Muscle layer of colon (tissue), 2 donors: ENCODE results near the gene CAPN11.
A peak's percentile ranks its signal among the peaks of the same experiment; 100 is the strongest.

Experiments
- H3K27ac ChIP-seq: one replicate; pipeline ENCODE4 v1.7.0; 2013; ENCODE audit warnings: low read depth, mild to moderate bottlenecking, low read length, moderate library complexity
- H3K27me3 ChIP-seq, 2 donors: one replicate each; pipeline ENCODE4 v1.7.0; 2013; ENCODE audit warnings: low read length in 2 of 2, mild to moderate bottlenecking in 2 of 2; ENCODE audit not compliant: insufficient read depth in 2 of 2, control insufficient read depth in 1 of 2
- H3K36me3 ChIP-seq: one replicate; pipeline ENCODE4 v1.7.0; 2013; ENCODE audit warnings: mild to moderate bottlenecking, low read length; ENCODE audit not compliant: insufficient read depth
- H3K4me1 ChIP-seq: one replicate; pipeline ENCODE4 v1.7.0; 2013; ENCODE audit warnings: mild to moderate bottlenecking, low read length; ENCODE audit not compliant: insufficient read depth
- H3K4me3 ChIP-seq, 2 donors: one replicate each; pipeline ENCODE4 v1.7.0; 2013; ENCODE audit warnings: low read length in 2 of 2, low read depth in 1 of 2, mild to moderate bottlenecking in 1 of 2, moderate library complexity in 1 of 2
- H3K9ac ChIP-seq: one replicate; pipeline ENCODE4 v1.7.0; 2013; ENCODE audit warnings: low read length
- H3K9me3 ChIP-seq: one replicate; pipeline ENCODE4 v1.7.0; 2013; ENCODE audit warnings: mild to moderate bottlenecking, low read length
- donor health status: abdominal sarcoma.
- donor health status: Adenocarcinoma of cecum.

CAPN11 gene

DNA sequence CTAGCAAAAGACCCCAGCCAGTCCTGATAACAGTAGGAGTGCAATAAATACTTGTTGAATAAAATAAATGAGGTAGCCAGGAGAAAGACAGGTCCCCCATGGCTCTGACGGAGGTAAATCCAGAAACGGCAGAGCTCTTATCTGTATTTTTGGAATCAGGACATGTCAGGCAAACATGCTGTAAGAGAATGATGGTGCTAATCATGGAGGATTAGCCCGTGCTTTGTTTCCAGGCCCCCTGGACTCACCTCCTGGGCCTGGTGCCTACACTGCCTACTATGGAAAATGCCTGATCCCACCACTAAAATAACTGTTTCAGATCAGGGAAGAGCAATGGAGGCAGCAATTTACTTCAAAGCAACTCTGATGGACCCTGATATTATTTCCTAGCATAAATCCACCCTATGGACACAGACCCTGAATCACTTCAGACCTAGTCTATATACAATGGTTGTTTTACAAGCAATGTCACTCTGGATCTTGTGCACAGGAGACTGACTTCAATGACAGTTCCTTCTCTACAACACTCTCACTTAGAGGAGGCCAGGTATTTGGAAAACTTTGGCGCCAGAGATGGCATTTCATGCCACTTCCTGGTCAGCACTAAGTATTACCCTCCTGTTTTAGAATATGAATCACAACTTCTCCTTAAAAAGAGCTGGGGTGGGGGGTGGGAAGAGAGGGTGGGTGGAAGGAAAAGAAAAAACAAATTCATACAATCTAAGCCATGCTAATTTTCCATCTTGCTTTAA is 37.8 kb upstream of the CAPN11 start:
- no peaks in the 10 kb centered on the region for H3K9me3 ChIP-seq
- H3K27ac ChIP-seq, result no peak overlapping the region
- H3K9ac ChIP-seq, result no peak overlapping the region
- H3K36me3 ChIP-seq, result no peaks in the 10 kb centered on the region
- H3K27me3 ChIP-seq, result no peaks in the 10 kb centered on the region
- H3K4me1 ChIP-seq, result peaks cover 61% of the 10 kb centered on the region
- H3K4me3 ChIP-seq, result no peak overlapping the region

DNA sequence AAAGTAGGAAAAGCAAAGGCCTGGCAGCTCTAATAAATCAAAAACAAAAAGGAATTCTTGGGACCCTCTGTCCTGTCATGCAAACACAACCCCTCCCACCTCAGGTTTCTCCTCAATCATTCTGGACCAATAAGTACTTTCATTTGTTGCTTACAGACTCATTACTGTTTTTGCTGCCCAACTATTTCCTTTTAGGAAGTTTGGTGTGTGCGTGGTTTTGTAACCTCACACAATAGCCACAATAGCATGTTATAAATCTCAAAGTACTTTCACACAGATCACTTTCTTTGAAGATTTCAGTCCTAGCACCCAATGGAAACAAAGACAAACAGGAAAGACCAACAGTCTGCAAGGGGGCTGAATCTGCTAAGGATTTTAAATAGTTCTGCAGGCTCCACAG is 35.8 kb upstream of the CAPN11 start:
- Histone ChIP-seq H3K9ac (no peak overlapping the region), H3K4me3 (no peak overlapping the region), H3K4me1 (peaks cover 53% of the 10 kb centered on the region), H3K27ac (peak overlapping the region; percentile 6), H3K27me3 (no peaks in the 10 kb centered on the region), H3K36me3 (no peaks in the 10 kb centered on the region), H3K9me3 (no peaks in the 10 kb centered on the region)

DNA sequence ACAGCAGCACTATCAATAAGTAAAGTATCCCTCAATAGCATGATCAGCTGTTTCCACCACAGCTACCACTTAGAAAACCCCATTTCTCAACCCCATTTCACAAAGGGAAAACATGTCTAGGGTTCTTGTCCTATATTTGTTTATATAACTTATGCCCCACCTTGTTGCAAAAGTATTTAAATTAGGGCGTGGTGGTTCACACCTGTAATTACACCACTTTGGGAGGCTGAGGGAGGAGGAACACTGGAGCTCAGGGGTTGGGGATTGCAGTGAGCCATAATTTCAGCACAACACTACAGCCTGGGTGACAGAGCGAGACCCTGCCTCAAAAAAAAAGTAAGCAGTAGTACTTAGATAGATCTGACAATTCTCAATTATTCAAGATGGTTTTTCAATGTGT is 35.1 kb upstream of the CAPN11 start:
- Histone ChIP-seq H3K27me3 (no peaks in the 10 kb centered on the region), H3K4me1 (peaks cover 57% of the 10 kb centered on the region), H3K9ac (no peak overlapping the region), H3K36me3 (no peaks in the 10 kb centered on the region), H3K4me3 (no peak overlapping the region), H3K27ac (peak overlapping the region; percentile 35), H3K9me3 (no peaks in the 10 kb centered on the region)

DNA sequence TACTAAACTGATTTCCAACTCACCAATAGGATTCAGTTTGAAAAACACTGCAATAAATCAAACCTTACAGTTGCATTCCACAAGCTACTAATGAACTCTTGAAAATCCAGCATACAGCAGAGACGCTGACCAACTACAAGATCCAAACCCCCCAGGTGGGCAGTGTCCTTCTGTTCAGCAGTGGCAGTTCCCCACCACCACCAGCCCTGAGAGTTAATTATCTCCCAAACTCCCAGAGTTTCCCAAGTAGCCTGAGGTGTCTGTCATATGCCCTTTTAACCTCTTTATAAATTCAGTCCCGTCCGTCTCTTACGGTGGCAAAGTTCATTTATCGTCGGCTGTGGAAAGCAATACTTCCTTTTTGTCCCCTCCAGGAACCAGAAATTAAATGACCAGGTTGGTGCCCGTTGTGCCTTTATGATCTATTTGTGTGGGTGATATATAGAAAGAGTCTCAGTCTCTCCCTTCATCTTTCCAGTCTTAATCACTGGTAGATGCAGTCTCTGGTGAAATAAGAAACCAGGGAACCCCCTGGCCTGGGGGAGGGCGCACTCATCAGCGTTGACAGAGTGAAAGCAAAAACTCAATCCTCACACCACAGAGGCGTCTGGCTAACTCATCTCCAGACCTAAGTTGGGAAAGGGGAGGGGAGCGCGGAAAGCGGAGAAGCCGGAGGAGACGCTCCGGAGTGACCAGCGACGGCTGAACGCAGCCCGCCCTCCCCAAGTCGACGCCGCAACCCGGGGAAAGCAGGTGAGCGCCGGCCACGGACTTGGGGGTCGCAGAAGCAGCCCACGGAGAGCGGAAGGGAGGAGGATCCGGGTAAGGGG is 32.1 kb upstream of the CAPN11 start:
- peak overlapping the region; percentile 69 for H3K9ac ChIP-seq
- peaks cover 51% of the 10 kb centered on the region for H3K4me1 ChIP-seq
- no peaks in the 10 kb centered on the region for H3K36me3 ChIP-seq
- H3K27ac ChIP-seq, result peak overlapping the region; percentile 93
- no peaks in the 10 kb centered on the region for H3K9me3 ChIP-seq
- no peaks in the 10 kb centered on the region for H3K27me3 ChIP-seq
- H3K4me3 ChIP-seq, result peak overlapping the region; percentile 83 to 85

DNA sequence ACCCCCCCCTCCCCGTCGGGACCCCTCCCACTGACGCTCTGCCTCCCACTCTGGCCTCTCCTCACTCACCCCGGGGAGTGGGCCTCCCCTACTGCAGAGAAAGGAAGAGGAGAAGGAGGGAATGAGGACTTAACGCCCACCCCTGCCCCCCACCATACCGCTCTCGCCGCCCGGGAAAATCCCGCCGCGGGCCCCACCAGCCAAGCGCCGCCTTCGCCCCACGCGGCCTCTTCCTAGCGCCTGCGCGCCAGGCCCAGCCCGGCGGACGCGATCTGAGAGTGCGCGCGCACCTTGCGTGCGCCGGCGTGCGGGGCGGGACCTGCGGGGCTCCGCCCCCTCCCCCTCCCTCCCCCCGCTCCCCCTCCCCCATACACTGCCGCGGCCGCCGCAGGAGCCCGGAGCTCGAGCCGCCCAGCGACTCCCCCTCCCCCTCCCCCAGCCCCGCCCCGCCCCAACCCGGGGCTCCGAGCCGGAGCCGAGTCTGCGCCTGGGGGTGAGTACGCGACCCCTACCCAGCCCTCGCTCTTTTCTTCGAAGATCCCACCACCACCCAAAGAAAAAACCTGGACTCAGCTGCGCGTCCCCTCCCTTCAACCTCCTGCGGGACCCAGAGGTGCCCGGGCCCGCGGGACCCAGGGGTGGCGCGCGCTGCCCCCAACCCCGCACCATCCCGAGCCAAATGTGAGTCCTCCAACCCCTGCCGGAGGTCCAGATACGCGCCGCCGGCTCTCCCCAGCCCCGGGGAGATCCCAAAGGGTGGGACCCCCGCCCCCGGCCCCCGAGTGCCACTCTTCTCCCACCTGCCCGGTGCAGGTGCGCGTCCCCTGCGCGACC is 31.2 kb upstream of the CAPN11 start, which contains the start of the genes MRPL14 and TMEM63B:
TSS of gene MRPL14 (minus strand) at position 267 of the 834 bp plus-strand sequence. CDS start 10,841 bp downstream, outside the sequence.
TSS of gene TMEM63B (plus strand) at position 369 of the 834 bp plus-strand sequence. CDS start 7,031 bp downstream, outside the sequence.
- Histone ChIP-seq H3K4me1 (peaks cover 46% of the 10 kb centered on the region), H3K36me3 (no peaks in the 10 kb centered on the region), H3K9ac (peak within 1 kb of the TSS; percentile 69), H3K4me3 (peak within 1 kb of the TSS; percentile 83 to 94), H3K27ac (peak within 1 kb of the TSS; percentile 93), H3K27me3 (no peaks in the 10 kb centered on the region), H3K9me3 (no peaks in the 10 kb centered on the region)

DNA sequence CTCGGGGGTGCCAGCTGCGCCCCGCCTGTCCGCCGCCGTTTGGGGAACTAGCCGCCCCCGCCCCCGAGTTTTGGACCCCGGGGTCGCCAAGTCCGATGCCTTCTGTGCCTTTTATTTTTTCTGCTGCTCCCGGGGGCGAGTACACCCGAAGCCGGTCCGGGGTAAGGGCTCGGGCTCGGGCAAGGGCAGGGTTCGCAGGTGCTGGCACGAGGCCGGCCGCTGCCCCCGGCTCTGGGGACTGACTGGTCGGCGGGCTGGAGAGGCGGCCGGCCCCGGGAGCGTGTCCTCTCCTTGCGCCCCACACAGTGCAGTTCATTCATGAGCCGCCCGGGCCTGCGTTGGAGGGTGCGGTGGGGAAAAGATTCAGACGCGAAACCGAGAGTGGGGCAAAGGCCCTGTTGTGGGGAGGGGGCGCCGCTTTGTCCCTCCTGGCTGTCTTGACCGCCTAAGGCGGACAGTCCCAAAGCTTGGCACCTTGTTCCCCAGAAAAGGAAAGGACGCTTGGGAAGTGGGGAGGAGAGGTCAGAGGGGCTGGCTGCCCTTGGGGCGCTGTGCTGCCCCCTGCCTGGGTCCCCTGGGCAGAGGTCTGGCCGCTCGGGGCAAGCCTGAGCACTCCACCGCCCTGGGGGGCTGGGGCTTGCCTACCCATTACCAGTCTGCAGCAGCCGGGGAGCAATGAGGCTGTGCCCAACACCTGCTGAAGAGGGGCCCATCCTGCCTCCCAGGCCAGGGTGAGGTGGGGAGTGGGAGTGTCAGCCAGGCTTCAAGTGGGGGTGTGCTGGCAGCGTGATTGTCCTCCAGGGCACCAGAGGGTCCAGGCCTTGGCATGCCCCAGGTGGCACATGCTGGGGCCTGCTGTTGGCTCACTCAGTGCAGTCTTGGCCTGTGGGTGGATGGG is 30.4 kb upstream of the CAPN11 start:
- Histone ChIP-seq H3K4me3 (peak overlapping the region; percentile 71 to 94), H3K9me3 (no peaks in the 10 kb centered on the region), H3K27ac (peak overlapping the region; percentile 68), H3K27me3 (no peaks in the 10 kb centered on the region), H3K36me3 (no peaks in the 10 kb centered on the region), H3K9ac (peak overlapping the region; percentile 20), H3K4me1 (peaks cover 44% of the 10 kb centered on the region)

DNA sequence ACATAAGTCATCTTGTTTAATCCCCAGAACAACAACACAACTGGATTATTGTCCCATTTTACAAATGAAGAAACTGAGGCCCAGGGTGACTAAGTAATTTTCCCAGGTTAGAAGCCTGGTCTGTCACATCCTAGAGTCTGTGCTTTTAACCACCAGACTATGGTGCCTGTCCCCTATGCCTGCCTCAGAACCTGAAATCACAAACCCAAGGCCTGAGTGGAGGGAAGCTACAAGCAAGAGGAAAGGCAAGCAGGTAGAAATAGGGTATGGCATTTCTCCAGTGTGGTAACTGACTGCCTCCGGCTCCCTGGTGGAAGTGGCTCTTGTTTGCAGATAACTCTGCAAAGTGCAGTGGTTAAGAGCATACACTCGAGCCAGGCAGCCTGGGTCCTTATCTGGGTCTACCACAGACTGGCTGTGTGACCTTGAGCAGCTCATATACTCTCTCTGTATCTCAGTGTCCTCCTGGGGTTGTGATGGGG is 28.7 kb upstream of the CAPN11 start:
- Histone ChIP-seq H3K27ac (no peak overlapping the region), H3K9ac (no peak overlapping the region), H3K4me3 (no peak overlapping the region), H3K36me3 (peaks cover 3% of the 10 kb centered on the region), H3K4me1 (peaks cover 31% of the 10 kb centered on the region), H3K27me3 (no peaks in the 10 kb centered on the region), H3K9me3 (no peaks in the 10 kb centered on the region)

DNA sequence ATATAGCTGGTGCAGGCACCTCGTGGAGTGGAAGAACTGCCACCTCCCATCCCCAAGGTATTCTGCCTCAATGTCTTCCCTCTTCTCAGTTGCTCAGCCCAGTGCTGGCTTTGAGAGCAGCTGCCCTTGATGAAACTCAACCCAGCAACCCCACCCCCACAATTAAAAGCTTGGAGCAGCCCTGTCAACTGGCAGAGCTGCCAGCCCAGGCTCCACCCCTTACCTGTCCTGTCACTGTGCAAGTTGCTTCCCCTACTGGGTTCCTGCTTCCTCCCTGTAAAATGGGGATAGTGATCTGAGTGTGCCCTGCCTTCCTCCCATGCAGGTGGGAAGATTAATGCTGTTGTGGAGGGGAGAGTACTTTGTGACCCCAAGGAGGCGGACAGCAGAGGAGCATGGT is 26.7 kb upstream of the CAPN11 start:
- peaks cover 7% of the 10 kb centered on the region for H3K36me3 ChIP-seq
- H3K9ac ChIP-seq, result no peak overlapping the region
- no peak overlapping the region for H3K4me3 ChIP-seq
- peaks cover 17% of the 10 kb centered on the region for H3K4me1 ChIP-seq
- H3K27me3 ChIP-seq, result no peaks in the 10 kb centered on the region
- no peaks in the 10 kb centered on the region for H3K9me3 ChIP-seq
- no peak overlapping the region for H3K27ac ChIP-seq

DNA sequence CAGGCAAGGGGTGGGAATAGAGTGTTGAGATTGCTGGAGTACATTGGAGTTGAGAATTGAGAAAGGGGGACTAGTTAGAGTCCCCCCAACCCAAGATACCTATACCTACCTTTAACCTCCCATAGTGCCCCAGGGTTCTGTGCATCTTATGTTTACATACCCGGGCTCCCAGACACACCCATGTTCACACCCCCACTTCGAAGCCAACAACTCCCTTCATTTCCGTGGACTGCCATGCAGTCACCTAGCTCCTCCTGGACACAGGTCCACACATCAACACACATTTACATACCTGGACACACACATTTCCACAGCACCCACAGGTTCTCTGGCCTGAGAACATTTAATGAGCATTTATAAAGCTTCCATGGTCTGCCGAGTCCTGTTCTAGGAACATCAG is 26.1 kb upstream of the CAPN11 start:
- Histone ChIP-seq H3K27me3 (no peaks in the 10 kb centered on the region), H3K9ac (no peak overlapping the region), H3K4me3 (no peak overlapping the region), H3K36me3 (peaks cover 7% of the 10 kb centered on the region), H3K9me3 (no peaks in the 10 kb centered on the region), H3K27ac (no peak overlapping the region), H3K4me1 (peaks cover 17% of the 10 kb centered on the region)
